ELF-1 (cell line): Measurements from ENCODE around the gene EPYC.

Source experiments
- DNase-seq: peaks from one replicate; pipeline ENCODE4 v3.0.0-alpha.2; 2016; ENCODE audit warnings: low read depth, low spot score

The EPYC gene

GRCh38 chr12:90959032-90959431, 45.7 kb downstream of the EPYC start:
- no peak for DNase-seq

- no peak for DNase-seq
Observed at GRCh38 chr12:90958347-90958746, 46.4 kb downstream of the EPYC start.

GRCh38 chr12:90954921-90955320, 49.9 kb downstream of the EPYC start, which contains the start of gene CCER1:
Gene CCER1 (minus strand): TSS chr12:90955176. CDS start chr12:90954742, 434 bp downstream.
- no peak for DNase-seq

GRCh38 chr12:90954428-90954827, 50.3 kb downstream of the EPYC start:
- no peak for DNase-seq

GRCh38 chr12:90953956-90954421, 50.8 kb downstream of the EPYC start:
- DNase-seq = peak; percentile 75

GRCh38 chr12:90951432-90952105, 53.2 kb downstream of the EPYC start:
- DNase-seq = no peak

GRCh38 chr12:90947869-90948268, 56.9 kb downstream of the EPYC start:
- no peak for DNase-seq

- no peak for DNase-seq
Observed at GRCh38 chr12:90945070-90945649, 59.6 kb downstream of the EPYC start.

GRCh38 chr12:90943255-90943654, 61.5 kb downstream of the EPYC start:
- no peak for DNase-seq

- DNase-seq = no peak
Observed at GRCh38 chr12:90940872-90941499, 63.8 kb downstream of the EPYC start.

GRCh38 chr12:90939382-90939781, 65.4 kb downstream of the EPYC start:
- DNase-seq = no peak

- no peak for DNase-seq
Observed at GRCh38 chr12:90938451-90938850, 66.3 kb downstream of the EPYC start.

- no peak for DNase-seq
Observed at GRCh38 chr12:90937651-90938050, 67.1 kb downstream of the EPYC start.

GRCh38 chr12:90936230-90937005, 68.4 kb downstream of the EPYC start:
- peak; percentile 84 for DNase-seq

GRCh38 chr12:90925562-90925961, 79.2 kb downstream of the EPYC start:
- DNase-seq = peak; percentile 21

GRCh38 chr12:90924406-90924805, 80.4 kb downstream of the EPYC start:
- no peak for DNase-seq

GRCh38 chr12:90922145-90922627, 82.6 kb downstream of the EPYC start:
- DNase-seq = no peak

GRCh38 chr12:90921536-90921935, 83.2 kb downstream of the EPYC start:
- DNase-seq = no peak

- DNase-seq = no peak
Observed at GRCh38 chr12:90920222-90920621, 84.5 kb downstream of the EPYC start.

- DNase-seq = no peak
Observed at GRCh38 chr12:90917431-90917830, 87.3 kb downstream of the EPYC start.

- no peak for DNase-seq
Observed at GRCh38 chr12:90916516-90916915, 88.3 kb downstream of the EPYC start.

- no peak for DNase-seq
Observed at GRCh38 chr12:90915353-90915752, 89.4 kb downstream of the EPYC start.
